Tibial nerve (tissue), 4 donors: ENCODE results near the gene GALNT1. TPM values are rescaled to one million over a fixed set of nuclear protein-coding genes. Genes with fewer than 3 reads are reported as not detected.

Source experiments
- DNase-seq, 2 donors: peaks; one replicate each; pipeline ENCODE4 v3.0.0-alpha.2; 2019; ENCODE audit warnings: low spot score in 2 of 2
- H3K27ac ChIP-seq, 4 donors: fragments of 200-600 bp; sonication (generic) in 3 of 4; one replicate each; pipeline ENCODE4 v1.5.1; 2017 to 2019; ENCODE audit warnings: mild to moderate bottlenecking in 1 of 4
- H3K27me3 ChIP-seq, 2 donors: fragments of 200-600 bp; sonication (generic) in 1 of 2; one replicate each; pipeline versions ENCODE4 v1.5.1 to v1.6.0; 2017 to 2019
- H3K36me3 ChIP-seq, 3 donors: fragments of 200-600 bp; sonication (generic); one replicate each; pipeline ENCODE4 v1.5.1; 2018 to 2019
- H3K4me1 ChIP-seq, 4 donors: fragments of 200-600 bp; sonication (generic) in 3 of 4; one replicate each; pipeline ENCODE4 v1.5.1; 2017 to 2019
- H3K4me3 ChIP-seq, 4 donors: fragments of 200-600 bp; sonication (generic) in 3 of 4; one replicate each; pipeline ENCODE4 v1.5.1; 2017 to 2019; ENCODE audit warnings: mild to moderate bottlenecking in 1 of 4, moderate library complexity in 1 of 4
- H3K9me3 ChIP-seq, 4 donors: fragments of 200-600 bp; sonication (generic) in 3 of 4; one replicate each; pipeline ENCODE4 v1.5.1; 2017 to 2019
- EP300 ChIP-seq, 2 donors: sonication (generic); formaldehyde crosslinking; IDR thresholded peaks; one replicate each; pipeline ENCODE4 v1.6.1; 2017; ENCODE audit warnings: antibody characterized with exemption in 2 of 2, mild to moderate bottlenecking in 1 of 2
- POLR2A ChIP-seq, 2 donors: fragments of 450-650 bp; IDR thresholded peaks; one replicate each; pipeline ENCODE4 v1.6.1; 2017; ENCODE audit warnings: antibody characterized with exemption in 2 of 2, mild to moderate bottlenecking in 2 of 2, moderate library complexity in 2 of 2
- WGBS, 2 donors: methylation state at CpG; one replicate each; pipeline ENCODE4 v1.1.5; 2018; 5-methylcytosine and 5-hydroxymethylcytosine counted together
- total RNA-seq, 4 donors: library from RNA; depleted of rRNA; stranded (reverse); fragments of >200 nt; gene quantifications; one replicate each; pipeline ENCODE4 v1.1.0, GENCODE V29; 2016
- TF ChIP-seq, protein P1 (sequence below), 5 experiments: fragments of 200-600 bp in 3 of 5; fragments of 450-650 bp in 2 of 5; sonication (generic) in 3 of 5; IDR thresholded peaks; one replicate each; pipeline ENCODE4 v1.5.1; 2016 to 2019; ENCODE audit warnings: antibody characterized with exemption in 5 of 5, mild to moderate bottlenecking in 3 of 5, moderate library complexity in 2 of 5

The GALNT1 gene
- total RNA-seq, 4 donors from 2014 or later = 24.3 to 37.5 (median 27.0) TPM

- DNase-seq = no peak
- Histone ChIP-seq H3K4me3 (no peak overlapping the region), H3K36me3 (peaks cover 0 to 25% (median 0%) of the 10 kb centered on the region in 3 donors), H3K4me1 (no peaks in the 10 kb centered on the region), H3K27ac (no peak overlapping the region), H3K27me3 (no peaks in the 10 kb centered on the region), H3K9me3 (no peaks in the 10 kb centered on the region)
- TF ChIP-seq, protein P1, sequence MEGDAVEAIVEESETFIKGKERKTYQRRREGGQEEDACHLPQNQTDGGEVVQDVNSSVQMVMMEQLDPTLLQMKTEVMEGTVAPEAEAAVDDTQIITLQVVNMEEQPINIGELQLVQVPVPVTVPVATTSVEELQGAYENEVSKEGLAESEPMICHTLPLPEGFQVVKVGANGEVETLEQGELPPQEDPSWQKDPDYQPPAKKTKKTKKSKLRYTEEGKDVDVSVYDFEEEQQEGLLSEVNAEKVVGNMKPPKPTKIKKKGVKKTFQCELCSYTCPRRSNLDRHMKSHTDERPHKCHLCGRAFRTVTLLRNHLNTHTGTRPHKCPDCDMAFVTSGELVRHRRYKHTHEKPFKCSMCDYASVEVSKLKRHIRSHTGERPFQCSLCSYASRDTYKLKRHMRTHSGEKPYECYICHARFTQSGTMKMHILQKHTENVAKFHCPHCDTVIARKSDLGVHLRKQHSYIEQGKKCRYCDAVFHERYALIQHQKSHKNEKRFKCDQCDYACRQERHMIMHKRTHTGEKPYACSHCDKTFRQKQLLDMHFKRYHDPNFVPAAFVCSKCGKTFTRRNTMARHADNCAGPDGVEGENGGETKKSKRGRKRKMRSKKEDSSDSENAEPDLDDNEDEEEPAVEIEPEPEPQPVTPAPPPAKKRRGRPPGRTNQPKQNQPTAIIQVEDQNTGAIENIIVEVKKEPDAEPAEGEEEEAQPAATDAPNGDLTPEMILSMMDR (IDR thresholded peaks at IDR 0.05) = no peak
- TF ChIP-seq EP300 (IDR thresholded peaks at IDR 0.05) (no peak), POLR2A (IDR thresholded peaks at IDR 0.05) (no peak)
- WGBS, 2 donors = 45 to 67% methylated on average over 1 of the region's 1 CpG
Measured at GRCh38 chr18:35671966-35672603, 90.5 kb downstream of the GALNT1 start.

- TF ChIP-seq EP300 (IDR thresholded peaks at IDR 0.05) = no peak
- TF ChIP-seq POLR2A (IDR thresholded peaks at IDR 0.05) = no peak
- TF ChIP-seq, protein P1 (IDR thresholded peaks at IDR 0.05) = no peak
- Histone ChIP-seq H3K36me3 (peaks cover 0 to 17% (median 0%) of the 10 kb centered on the region in 3 donors), H3K4me1 (no peaks in the 10 kb centered on the region), H3K27ac (no peak overlapping the region), H3K9me3 (no peaks in the 10 kb centered on the region), H3K4me3 (no peak overlapping the region), H3K27me3 (no peaks in the 10 kb centered on the region)
- no peak for DNase-seq
- 86 to 88% methylated on average over 1 of the region's 1 CpG for WGBS, 2 donors
Measured at GRCh38 chr18:35672897-35673296, 91.4 kb downstream of the GALNT1 start.

DNA sequence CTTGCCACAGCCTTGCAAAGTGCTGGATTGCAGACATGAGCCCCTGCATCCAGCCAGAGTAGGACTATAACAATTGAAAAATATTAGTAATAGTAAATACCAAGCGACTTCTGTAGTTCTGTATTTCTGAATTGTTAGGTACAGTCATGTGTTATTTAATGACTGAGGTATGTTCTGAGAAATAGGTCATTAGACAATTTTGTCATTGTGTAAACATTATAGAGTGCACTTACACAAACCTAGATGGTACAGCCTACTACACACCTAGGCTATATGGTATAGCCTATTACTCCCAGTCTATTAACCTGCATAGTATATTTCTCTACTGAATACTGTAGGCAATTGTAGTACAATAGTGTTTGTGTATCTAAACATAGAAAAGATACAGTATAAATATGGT is 92.1 kb downstream of the GALNT1 start:
- no peak overlapping the region for H3K4me3 ChIP-seq
- TF ChIP-seq POLR2A (IDR thresholded peaks at IDR 0.05) (no peak), EP300 (IDR thresholded peaks at IDR 0.05) (no peak)
- TF ChIP-seq, protein P1 (IDR thresholded peaks at IDR 0.05) = no peak
- no peaks in the 10 kb centered on the region for H3K4me1 ChIP-seq
- H3K27me3 ChIP-seq = no peaks in the 10 kb centered on the region
- H3K36me3 ChIP-seq = peaks cover 0 to 25% (median 0%) of the 10 kb centered on the region in 3 donors
- H3K27ac ChIP-seq = no peak overlapping the region
- no peaks in the 10 kb centered on the region for H3K9me3 ChIP-seq
- 97 to 98% methylated on average over 1 of the region's 1 CpG for WGBS, 2 donors
- DNase-seq = no peak

DNA sequence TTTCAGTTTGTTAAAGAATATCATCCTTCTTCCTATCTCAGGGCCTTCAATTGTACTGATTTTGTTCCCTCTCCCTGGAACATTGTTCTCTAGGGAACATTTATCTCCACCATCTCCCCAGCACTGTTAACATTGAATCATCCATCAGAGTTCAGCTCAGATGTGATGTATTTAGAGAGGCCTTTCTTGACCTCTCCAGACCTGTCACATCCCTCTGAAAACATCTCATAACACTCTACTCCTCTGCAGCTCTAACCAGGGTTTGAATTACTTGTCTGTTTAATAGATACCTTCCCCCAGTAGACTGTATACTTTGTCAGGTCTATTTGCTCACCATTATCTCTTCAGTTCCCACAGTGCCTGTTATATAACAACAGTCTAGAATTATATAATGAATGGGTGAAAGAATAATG is 98.6 kb downstream of the GALNT1 start:
- H3K27me3 ChIP-seq = no peaks in the 10 kb centered on the region
- no peak overlapping the region for H3K4me3 ChIP-seq
- TF ChIP-seq, protein P1 (IDR thresholded peaks at IDR 0.05) = no peak
- TF ChIP-seq EP300 (IDR thresholded peaks at IDR 0.05) = no peak
- no peak for TF ChIP-seq POLR2A (IDR thresholded peaks at IDR 0.05)
- no peak overlapping the region for H3K27ac ChIP-seq
- H3K9me3 ChIP-seq = no peaks in the 10 kb centered on the region
- no peak for DNase-seq
- H3K4me1 ChIP-seq = peaks cover 0 to 7% (median 2%) of the 10 kb centered on the region in 4 donors
- H3K36me3 ChIP-seq = peaks cover 0 to 23% (median 0%) of the 10 kb centered on the region in 3 donors

DNA sequence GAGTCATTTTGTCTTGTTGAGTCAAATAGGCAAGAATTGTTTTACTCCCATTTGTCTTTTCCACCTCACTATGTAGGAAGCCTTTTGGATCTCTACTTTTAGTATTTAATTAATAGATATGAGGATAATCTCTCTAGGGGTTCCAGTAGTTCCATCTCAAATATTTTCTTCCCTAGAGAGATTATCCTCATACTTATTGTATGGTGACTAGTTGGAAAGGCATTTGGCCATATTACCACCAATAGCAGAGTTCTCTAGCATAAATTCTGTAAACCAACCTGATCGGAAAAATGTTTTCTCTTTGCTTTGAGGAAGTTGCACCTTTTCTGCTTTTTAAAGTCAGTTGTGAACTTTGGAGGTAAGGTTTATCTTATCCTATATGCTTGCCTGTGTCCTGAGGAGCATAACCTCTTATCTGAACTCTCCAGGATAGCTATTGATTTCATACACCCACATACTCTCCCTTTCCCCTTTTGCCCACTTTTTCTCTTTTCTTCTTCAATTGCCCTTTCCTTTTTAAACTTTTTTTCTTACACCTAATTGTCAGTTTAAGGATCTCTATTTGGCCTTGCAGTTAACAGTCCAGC is 100.8 kb downstream of the GALNT1 start:
- Histone ChIP-seq H3K36me3 (peaks cover 0 to 23% (median 0%) of the 10 kb centered on the region in 3 donors), H3K4me3 (no peak overlapping the region), H3K4me1 (peaks cover 0 to 7% (median 2%) of the 10 kb centered on the region in 4 donors), H3K9me3 (no peaks in the 10 kb centered on the region), H3K27ac (peak overlapping the region in 1 of 4 donors; percentile 29), H3K27me3 (no peaks in the 10 kb centered on the region)
- DNase-seq = no peak
- WGBS, 2 donors = 34 to 97% methylated on average over 1 of the region's 1 CpG
- TF ChIP-seq, protein P1 (IDR thresholded peaks at IDR 0.05) = no peak
- TF ChIP-seq POLR2A (IDR thresholded peaks at IDR 0.05) (no peak), EP300 (IDR thresholded peaks at IDR 0.05) (no peak)
